Lower leg skin (tissue), 4 donors: Measurements from ENCODE around the gene SSPN. TPM values are rescaled to one million over a fixed set of nuclear protein-coding genes. Genes with fewer than 3 reads are reported as not detected.

Source experiments
- DNase-seq, 2 donors: peaks; one replicate each; pipeline ENCODE4 v3.0.0-alpha.2; 2019; ENCODE audit warnings: low spot score in 2 of 2
- H3K4me3 ChIP-seq: fragments of 200-600 bp; sonication (generic); 2 replicates; pipeline ENCODE4 v1.5.1; 2017; ENCODE audit warnings: mild to moderate bottlenecking, low read depth; ENCODE audit not compliant: poor library complexity, severe bottlenecking
- POLR2A ChIP-seq, 2 donors: fragments of 450-650 bp; IDR thresholded peaks; one replicate each; pipeline ENCODE4 v1.6.1; 2016 to 2017; ENCODE audit warnings: antibody characterized with exemption in 2 of 2, mild to moderate bottlenecking in 1 of 2, moderate library complexity in 1 of 2
- WGBS, 2 donors: methylation state at CpG; one replicate each; pipeline ENCODE4 v1.1.5; 2018; 5-methylcytosine and 5-hydroxymethylcytosine counted together
- intact Hi-C: fragments of 100-400 bp; cut with DNase I; formaldehyde crosslinking; loops from one replicate; pipeline ENCODE4 v1.15.0; 2023; ENCODE audit warnings: low total_unique reads
- total RNA-seq, 4 donors: library from RNA; depleted of rRNA; stranded (reverse); fragments of >200 nt; gene quantifications; one replicate each; pipeline ENCODE4 v1.1.0, GENCODE V29; 2016
- TF ChIP-seq, protein P1 (sequence below), 3 donors: fragments of 450-650 bp; IDR thresholded peaks; one replicate each; pipeline ENCODE4 v1.5.1; 2016; ENCODE audit warnings: antibody characterized with exemption in 3 of 3, mild to moderate bottlenecking in 3 of 3, moderate library complexity in 2 of 3

SSPN gene
- total RNA-seq, 4 donors from 2014 or later = 4.5 to 14.1 (median 8.4) TPM

GRCh38 chr12:26246483-26247164, 51.3 kb downstream of the SSPN start:
- intact Hi-C loops = no loop called here
- DNase-seq = no peak
- no peak overlapping the region for H3K4me3 ChIP-seq
- 54 to 82% methylated on average over 4 of the region's 4 CpGs for WGBS, 2 donors
- TF ChIP-seq, protein P1, sequence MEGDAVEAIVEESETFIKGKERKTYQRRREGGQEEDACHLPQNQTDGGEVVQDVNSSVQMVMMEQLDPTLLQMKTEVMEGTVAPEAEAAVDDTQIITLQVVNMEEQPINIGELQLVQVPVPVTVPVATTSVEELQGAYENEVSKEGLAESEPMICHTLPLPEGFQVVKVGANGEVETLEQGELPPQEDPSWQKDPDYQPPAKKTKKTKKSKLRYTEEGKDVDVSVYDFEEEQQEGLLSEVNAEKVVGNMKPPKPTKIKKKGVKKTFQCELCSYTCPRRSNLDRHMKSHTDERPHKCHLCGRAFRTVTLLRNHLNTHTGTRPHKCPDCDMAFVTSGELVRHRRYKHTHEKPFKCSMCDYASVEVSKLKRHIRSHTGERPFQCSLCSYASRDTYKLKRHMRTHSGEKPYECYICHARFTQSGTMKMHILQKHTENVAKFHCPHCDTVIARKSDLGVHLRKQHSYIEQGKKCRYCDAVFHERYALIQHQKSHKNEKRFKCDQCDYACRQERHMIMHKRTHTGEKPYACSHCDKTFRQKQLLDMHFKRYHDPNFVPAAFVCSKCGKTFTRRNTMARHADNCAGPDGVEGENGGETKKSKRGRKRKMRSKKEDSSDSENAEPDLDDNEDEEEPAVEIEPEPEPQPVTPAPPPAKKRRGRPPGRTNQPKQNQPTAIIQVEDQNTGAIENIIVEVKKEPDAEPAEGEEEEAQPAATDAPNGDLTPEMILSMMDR (IDR thresholded peaks at IDR 0.05) = no peak
- TF ChIP-seq POLR2A (IDR thresholded peaks at IDR 0.05) = no peak

GRCh38 chr12:26247873-26248272, 52.5 kb downstream of the SSPN start:
- TF ChIP-seq, protein P1 (IDR thresholded peaks at IDR 0.05) = no peak
- no peak for TF ChIP-seq POLR2A (IDR thresholded peaks at IDR 0.05)
- intact Hi-C loops = no loop called here
- no peak for DNase-seq
- H3K4me3 ChIP-seq = no peak overlapping the region
- 61 to 63% methylated on average over 4 of the region's 4 CpGs for WGBS, 2 donors

GRCh38 chr12:26250801-26251200, 55.4 kb downstream of the SSPN start:
- WGBS, 2 donors = 78 to 81% methylated on average over 3 of the region's 3 CpGs
- H3K4me3 ChIP-seq = no peak overlapping the region
- intact Hi-C loops = no loop called here
- TF ChIP-seq, protein P1 (IDR thresholded peaks at IDR 0.05) = no peak
- no peak for TF ChIP-seq POLR2A (IDR thresholded peaks at IDR 0.05)
- DNase-seq = no peak

- DNase-seq = no peak
- intact Hi-C loops = no loop called here
- 68 to 72% methylated on average over 6 of the region's 6 CpGs for WGBS, 2 donors
- no peak overlapping the region for H3K4me3 ChIP-seq
- TF ChIP-seq POLR2A (IDR thresholded peaks at IDR 0.05) = no peak
- TF ChIP-seq, protein P1 (IDR thresholded peaks at IDR 0.05) = no peak
Measured at GRCh38 chr12:26251600-26251999, 56.2 kb downstream of the SSPN start.

- H3K4me3 ChIP-seq = no peak overlapping the region
- TF ChIP-seq POLR2A (IDR thresholded peaks at IDR 0.05) = no peak
- TF ChIP-seq, protein P1 (IDR thresholded peaks at IDR 0.05) = no peak
- WGBS, 2 donors = 73 to 79% methylated on average over 1 of the region's 1 CpG
- DNase-seq = no peak
- intact Hi-C loops = no loop called here
Measured at GRCh38 chr12:26252946-26253345, 57.6 kb downstream of the SSPN start.
